Measurements from ENCODE around the gene STXBP5. TPM values are rescaled to one million over a fixed set of nuclear protein-coding genes. Genes with fewer than 3 reads are reported as not detected.

The STXBP5 gene
- total RNA-seq, 1 experiment from 2014 or later = 30.5 TPM

DNA sequence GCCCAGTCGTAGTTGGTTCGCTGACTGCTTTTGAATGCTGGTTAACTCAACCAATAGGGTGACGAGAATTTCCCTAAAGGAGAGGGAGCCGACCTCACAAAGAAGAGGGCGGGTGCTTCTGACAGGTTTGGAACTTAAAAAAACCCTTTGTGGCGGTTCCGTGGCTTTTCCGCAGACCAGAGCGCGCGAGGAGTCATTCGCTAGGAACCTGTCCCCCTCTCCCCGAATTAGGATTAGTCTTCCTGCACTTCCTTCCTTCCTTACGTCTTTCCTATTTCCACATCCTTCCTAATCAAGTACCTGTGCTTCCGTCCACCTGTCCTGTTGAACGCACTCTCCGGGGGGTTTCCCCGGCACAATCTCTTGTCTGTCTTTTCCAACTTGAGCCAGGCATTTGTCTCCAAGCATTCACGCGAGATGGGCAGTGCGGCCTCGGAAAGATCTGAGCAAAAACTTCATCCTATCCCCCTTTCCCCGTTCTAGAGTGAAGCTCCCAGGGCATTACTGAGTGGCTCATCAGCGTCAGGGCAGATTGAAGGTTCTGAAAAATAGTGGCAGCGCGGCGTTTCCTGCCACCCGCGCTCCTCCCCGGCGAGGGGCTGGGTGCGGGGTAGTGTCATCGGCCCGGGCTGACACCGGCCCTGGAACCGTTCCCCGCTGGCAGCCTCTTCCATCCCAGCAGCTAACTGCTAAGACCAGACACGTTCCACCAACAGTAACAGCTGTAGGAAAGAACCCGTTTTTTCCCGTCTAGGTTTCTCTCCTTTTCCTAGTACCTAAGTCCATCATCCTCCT is 1.5 kb upstream of the STXBP5 start:
- DNase-seq = peak; percentile 97
- Histone ChIP-seq H3K4me3 (ENCODE audit: low read length) (peak overlapping the region; percentile 88), H3K79me2 (ENCODE audit: low read length) (peaks cover 41% of the 10 kb centered on the region), H3K9ac (ENCODE audit: low read length) (peak overlapping the region; percentile 95), H3K27ac (ENCODE audit: low read length) (peak overlapping the region; percentile 77), H3K9me3 (ENCODE audit: low read length) (no peaks in the 10 kb centered on the region), H2AFZ (ENCODE audit: low read length) (peak overlapping the region; percentile 96), H3K4me1 (ENCODE audit: low read length) (peaks cover 32% of the 10 kb centered on the region), H3K9me2 (replicated peaks; ENCODE audit: insufficient read depth, low read length) (no peaks in the 10 kb centered on the region), H4K20me1 (ENCODE audit: insufficient read depth, low read depth, low read length) (no peaks in the 10 kb centered on the region), H3K4me2 (ENCODE audit: low read depth, low read length, poor library complexity, severe bottlenecking) (peak overlapping the region; percentile 91), H3K27me3 (ENCODE audit: low read length) (no peaks in the 10 kb centered on the region), H3K36me3 (ENCODE audit: insufficient read depth, low read length) (no peaks in the 10 kb centered on the region)

GRCh38 chr6:147203311-147204059 is 732 bp upstream of the STXBP5 start:
- Histone ChIP-seq H4K20me1 (ENCODE audit: insufficient read depth, low read depth, low read length) (no peaks in the 10 kb centered on the region), H3K4me1 (ENCODE audit: low read length) (peaks cover 40% of the 10 kb centered on the region), H3K27me3 (ENCODE audit: low read length) (no peaks in the 10 kb centered on the region), H3K9me2 (replicated peaks; ENCODE audit: insufficient read depth, low read length) (no peaks in the 10 kb centered on the region), H3K4me3 (ENCODE audit: low read length) (peak overlapping the region; percentile 88), H3K9me3 (ENCODE audit: low read length) (no peaks in the 10 kb centered on the region), H3K9ac (ENCODE audit: low read length) (peak overlapping the region; percentile 95), H3K27ac (ENCODE audit: low read length) (peak overlapping the region; percentile 77), H3K79me2 (ENCODE audit: low read length) (peaks cover 48% of the 10 kb centered on the region), H2AFZ (ENCODE audit: low read length) (peak overlapping the region; percentile 96), H3K4me2 (ENCODE audit: low read depth, low read length, poor library complexity, severe bottlenecking) (peak overlapping the region; percentile 91), H3K36me3 (ENCODE audit: insufficient read depth, low read length) (peaks cover 3% of the 10 kb centered on the region; the same call in 1 of the 2 replicates)
- DNase-seq = peak; percentile 91

DNA sequence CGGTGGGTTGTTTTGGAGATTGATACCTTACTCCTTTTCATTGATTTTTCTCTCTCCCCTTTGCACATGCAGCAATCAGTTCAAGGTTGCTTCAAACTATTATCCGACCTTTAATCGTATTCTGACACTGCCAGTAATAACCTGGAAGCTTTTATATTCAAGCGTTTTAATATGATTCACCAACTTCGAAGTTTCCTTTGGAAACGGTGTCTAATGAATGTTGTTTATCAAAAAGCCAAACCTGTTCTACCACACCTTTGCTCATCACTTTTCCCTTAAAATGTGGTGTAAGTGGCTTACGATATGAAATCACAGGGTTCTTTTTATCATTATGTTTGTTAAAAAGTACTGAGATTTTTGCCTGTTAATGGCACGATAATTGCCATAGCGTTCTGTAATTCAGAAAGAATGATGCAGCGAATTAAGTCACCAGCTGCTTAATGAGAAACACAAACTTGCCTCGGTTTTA is 660 bp downstream of the STXBP5 start:
- H3K36me3 ChIP-seq (ENCODE audit: insufficient read depth, low read length) = peaks cover 5% of the 10 kb centered on the region; the same call in 1 of the 2 replicates
- DNase-seq = peak; percentile 66
- H3K9ac ChIP-seq (ENCODE audit: low read length) = peak overlapping the region; percentile 95
- H2AFZ ChIP-seq (ENCODE audit: low read length) = no peak overlapping the region
- peak overlapping the region; percentile 93 for H3K4me3 ChIP-seq (ENCODE audit: low read length)
- no peaks in the 10 kb centered on the region for H3K9me2 ChIP-seq (replicated peaks; ENCODE audit: insufficient read depth, low read length)
- no peaks in the 10 kb centered on the region for H4K20me1 ChIP-seq (ENCODE audit: insufficient read depth, low read depth, low read length)
- H3K9me3 ChIP-seq (ENCODE audit: low read length) = no peaks in the 10 kb centered on the region
- peaks cover 48% of the 10 kb centered on the region for H3K4me1 ChIP-seq (ENCODE audit: low read length)
- H3K27ac ChIP-seq (ENCODE audit: low read length) = peak overlapping the region; percentile 68; the same call in 1 of the 2 replicates
- H3K4me2 ChIP-seq (ENCODE audit: low read depth, low read length, poor library complexity, severe bottlenecking) = peak overlapping the region; percentile 79
- no peaks in the 10 kb centered on the region for H3K27me3 ChIP-seq (ENCODE audit: low read length)
- H3K79me2 ChIP-seq (ENCODE audit: low read length) = peaks cover 62% of the 10 kb centered on the region

DNA sequence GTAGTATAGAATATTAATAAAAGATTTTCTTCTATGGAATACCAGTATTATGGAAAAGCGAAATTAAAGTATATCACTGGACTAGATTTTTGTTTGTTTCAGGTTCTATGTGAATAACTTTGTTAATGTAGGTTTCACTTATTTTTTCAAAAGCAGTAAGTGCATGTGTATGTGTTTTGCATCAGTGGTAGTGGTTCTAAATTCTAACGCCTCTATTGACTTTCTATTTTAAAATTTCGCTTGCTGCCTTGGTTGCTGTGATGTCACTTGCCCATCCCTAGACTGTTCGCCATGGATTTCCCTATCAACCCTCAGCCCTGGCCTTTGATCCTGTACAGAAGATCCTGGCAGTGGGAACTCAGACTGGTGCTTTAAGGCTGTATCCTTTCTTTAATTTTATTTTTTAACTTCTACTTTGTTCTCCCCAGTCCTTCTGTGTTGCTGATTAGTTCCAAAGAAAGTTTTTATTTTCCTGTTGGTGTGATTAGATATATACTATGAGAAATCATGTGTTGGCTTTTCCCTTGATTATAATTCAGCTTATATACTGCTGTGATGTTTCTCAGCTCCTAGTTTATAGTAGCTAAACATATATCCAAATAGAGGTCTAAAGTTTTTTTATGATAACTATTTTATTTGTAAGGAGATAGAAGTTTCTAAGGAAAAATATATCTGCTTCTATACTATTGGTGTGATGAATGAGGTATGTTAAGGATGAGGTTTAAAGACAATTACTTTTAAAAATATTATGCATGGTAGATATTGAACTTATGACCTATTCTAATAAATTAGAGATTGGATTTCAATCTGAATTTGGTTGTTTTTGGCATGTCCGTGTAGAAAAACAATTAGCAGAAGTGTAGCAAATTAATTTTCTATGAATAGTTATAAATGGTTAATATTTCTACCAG is 1.7 kb downstream of the STXBP5 start:
- H3K4me2 ChIP-seq (ENCODE audit: low read depth, low read length, poor library complexity, severe bottlenecking) = peak overlapping the region; percentile 79
- H3K9me3 ChIP-seq (ENCODE audit: low read length) = no peaks in the 10 kb centered on the region
- H3K4me3 ChIP-seq (ENCODE audit: low read length) = peak overlapping the region; percentile 93
- peaks cover 72% of the 10 kb centered on the region for H3K79me2 ChIP-seq (ENCODE audit: low read length)
- H3K27me3 ChIP-seq (ENCODE audit: low read length) = no peaks in the 10 kb centered on the region
- DNase-seq = no peak
- no peaks in the 10 kb centered on the region for H4K20me1 ChIP-seq (ENCODE audit: insufficient read depth, low read depth, low read length)
- H3K4me1 ChIP-seq (ENCODE audit: low read length) = peaks cover 48% of the 10 kb centered on the region
- H3K27ac ChIP-seq (ENCODE audit: low read length) = peak overlapping the region; percentile 27; the same call in 1 of the 2 replicates
- no peaks in the 10 kb centered on the region for H3K9me2 ChIP-seq (replicated peaks; ENCODE audit: insufficient read depth, low read length)
- H3K36me3 ChIP-seq (ENCODE audit: insufficient read depth, low read length) = peaks cover 5% of the 10 kb centered on the region; the same call in 1 of the 2 replicates
- peak overlapping the region; percentile 95 for H3K9ac ChIP-seq (ENCODE audit: low read length)
- H2AFZ ChIP-seq (ENCODE audit: low read length) = no peak overlapping the region

DNA sequence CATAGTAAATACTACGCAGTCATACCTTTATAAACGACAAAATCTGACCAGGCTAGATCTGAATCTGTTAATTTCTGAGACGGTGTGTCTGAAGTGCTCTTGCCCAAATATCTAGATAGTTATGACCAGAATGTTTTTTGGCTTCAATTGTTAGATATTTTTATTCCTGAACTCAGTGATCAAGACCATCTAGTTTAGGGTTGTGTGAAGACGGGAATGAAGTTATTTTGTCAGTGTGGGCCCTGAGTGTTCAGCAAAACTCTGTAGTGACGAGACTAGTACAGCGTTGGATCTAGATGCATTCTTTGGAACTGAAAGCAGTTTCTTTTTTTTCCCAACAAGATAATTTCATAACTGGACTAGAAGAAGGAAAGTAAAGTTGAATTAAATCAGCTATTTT is 3.1 kb downstream of the STXBP5 start:
- Histone ChIP-seq H3K9me3 (ENCODE audit: low read length) (no peaks in the 10 kb centered on the region), H3K4me3 (ENCODE audit: low read length) (no peak overlapping the region), H3K4me1 (ENCODE audit: low read length) (peaks cover 40% of the 10 kb centered on the region), H3K36me3 (ENCODE audit: insufficient read depth, low read length) (peaks cover 10% of the 10 kb centered on the region; the same call in 1 of the 2 replicates), H3K9ac (ENCODE audit: low read length) (no peak overlapping the region), H3K9me2 (replicated peaks; ENCODE audit: insufficient read depth, low read length) (no peaks in the 10 kb centered on the region), H2AFZ (ENCODE audit: low read length) (no peak overlapping the region), H3K4me2 (ENCODE audit: low read depth, low read length, poor library complexity, severe bottlenecking) (peak overlapping the region; percentile 79), H3K27me3 (ENCODE audit: low read length) (no peaks in the 10 kb centered on the region), H3K27ac (ENCODE audit: low read length) (no peak overlapping the region), H3K79me2 (ENCODE audit: low read length) (peaks cover 82% of the 10 kb centered on the region), H4K20me1 (ENCODE audit: insufficient read depth, low read depth, low read length) (no peaks in the 10 kb centered on the region)
- DNase-seq = no peak

- Histone ChIP-seq H2AFZ (ENCODE audit: low read length) (no peak overlapping the region), H3K4me3 (ENCODE audit: low read length) (no peak overlapping the region), H3K36me3 (ENCODE audit: insufficient read depth, low read length) (peaks cover 16% of the 10 kb centered on the region; the same call in 1 of the 2 replicates), H3K79me2 (ENCODE audit: low read length) (peaks cover 89% of the 10 kb centered on the region), H3K4me1 (ENCODE audit: low read length) (peaks cover 40% of the 10 kb centered on the region), H3K9me2 (replicated peaks; ENCODE audit: insufficient read depth, low read length) (no peaks in the 10 kb centered on the region), H3K9me3 (ENCODE audit: low read length) (no peaks in the 10 kb centered on the region), H3K27me3 (ENCODE audit: low read length) (no peaks in the 10 kb centered on the region), H4K20me1 (ENCODE audit: insufficient read depth, low read depth, low read length) (no peaks in the 10 kb centered on the region), H3K27ac (ENCODE audit: low read length) (no peak overlapping the region), H3K4me2 (ENCODE audit: low read depth, low read length, poor library complexity, severe bottlenecking) (peak overlapping the region; percentile 79), H3K9ac (ENCODE audit: low read length) (no peak overlapping the region)
- no peak for DNase-seq
Observed at GRCh38 chr6:147207837-147208754, 3.9 kb downstream of the STXBP5 start.

Data from Karpas-422 (cell line).